Fibroblast of skin of left biceps (primary cell): ENCODE results near the gene KMT2C.
"Not testable (repeated sequence)": the region's sequence is repeated elsewhere in the genome, so short reads cannot be mapped to it uniquely, and the experiment has no call there.

ENCODE experiments used
- DNase-seq, 2 experiments: peaks; one replicate each; pipeline ENCODE4 v3.0.0-alpha.2; 2013; ENCODE audit warnings: low read depth in 2 of 2

The KMT2C gene

GRCh38 chr7:152435384-152436110 is at the start of gene KMT2C:
TSS of gene KMT2C (minus strand) at chr7:152436003. CDS start at chr7:152435786, 217 bp downstream.
- DNase-seq: peak; percentile 12 to 21

DNA sequence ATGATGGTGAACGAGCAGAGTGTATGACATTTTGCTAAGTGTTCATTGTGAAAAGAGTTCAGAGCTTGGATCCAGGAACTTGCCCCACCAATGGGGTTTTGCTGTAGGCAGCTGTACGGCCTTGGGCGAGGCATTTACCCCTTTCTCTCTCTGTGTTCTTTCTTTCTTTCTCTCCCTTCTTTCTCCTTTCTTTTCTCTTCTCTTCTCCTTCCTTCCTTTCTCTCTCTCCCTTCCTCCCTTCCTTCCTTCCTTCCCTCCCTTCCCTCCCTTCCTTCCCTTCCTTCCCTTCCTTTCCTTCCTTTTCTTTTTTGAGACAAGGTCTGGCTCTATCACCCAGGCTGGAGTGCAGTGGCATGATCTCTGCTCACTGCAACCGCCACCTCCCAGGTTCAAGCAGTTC is 45.3 kb upstream of the KMT2C start:
- no peak for DNase-seq

GRCh38 chr7:152480664-152481063 is 44.9 kb upstream of the KMT2C start:
- no peak for DNase-seq

DNA sequence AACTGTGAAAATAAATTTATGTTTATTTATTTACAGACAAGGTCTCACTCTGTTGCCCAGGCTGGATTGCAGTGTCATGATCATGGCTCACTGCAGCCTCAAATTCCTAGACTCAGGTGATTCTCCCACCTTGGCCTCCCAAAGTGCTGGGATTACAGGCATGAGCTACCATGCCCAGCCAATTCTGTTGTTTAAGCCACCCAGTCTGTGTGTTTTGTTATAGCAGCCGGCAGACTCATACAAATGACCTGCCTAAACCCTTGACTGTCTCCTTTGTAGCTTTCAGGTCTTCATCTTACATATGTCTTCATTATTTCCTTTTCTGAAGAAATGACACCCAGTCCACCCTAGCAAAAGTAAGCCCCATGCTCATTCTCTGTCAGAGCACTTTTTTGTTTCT is 43.8 kb upstream of the KMT2C start:
- no peak for DNase-seq

GRCh38 chr7:152478140-152478539 is 42.3 kb upstream of the KMT2C start:
- DNase-seq: no peak

DNA sequence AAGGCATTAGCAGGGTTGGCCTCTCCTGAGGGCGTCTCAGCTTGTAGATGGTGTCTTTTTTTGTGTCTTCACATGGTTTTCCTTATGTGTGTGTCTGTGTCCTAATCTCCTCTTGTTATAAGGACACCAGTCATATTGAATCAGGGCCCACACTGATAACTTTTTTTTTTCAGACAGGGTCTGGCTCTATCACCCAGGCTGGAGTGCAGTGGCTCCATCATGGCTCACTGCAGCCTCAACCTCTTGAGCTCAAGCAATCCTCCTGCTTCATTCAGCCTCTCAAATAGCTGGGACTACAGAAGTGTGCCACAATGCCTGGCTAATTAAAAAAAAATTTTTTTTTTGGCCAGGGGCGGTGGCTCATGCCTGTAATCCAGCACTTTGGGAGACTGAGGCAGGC is 41.3 kb upstream of the KMT2C start:
- DNase-seq: no peak

GRCh38 chr7:152476551-152476950 is 40.7 kb upstream of the KMT2C start:
- no peak for DNase-seq

GRCh38 chr7:152471023-152471620 is 35.3 kb upstream of the KMT2C start:
- DNase-seq: not testable (repeated sequence)

DNA sequence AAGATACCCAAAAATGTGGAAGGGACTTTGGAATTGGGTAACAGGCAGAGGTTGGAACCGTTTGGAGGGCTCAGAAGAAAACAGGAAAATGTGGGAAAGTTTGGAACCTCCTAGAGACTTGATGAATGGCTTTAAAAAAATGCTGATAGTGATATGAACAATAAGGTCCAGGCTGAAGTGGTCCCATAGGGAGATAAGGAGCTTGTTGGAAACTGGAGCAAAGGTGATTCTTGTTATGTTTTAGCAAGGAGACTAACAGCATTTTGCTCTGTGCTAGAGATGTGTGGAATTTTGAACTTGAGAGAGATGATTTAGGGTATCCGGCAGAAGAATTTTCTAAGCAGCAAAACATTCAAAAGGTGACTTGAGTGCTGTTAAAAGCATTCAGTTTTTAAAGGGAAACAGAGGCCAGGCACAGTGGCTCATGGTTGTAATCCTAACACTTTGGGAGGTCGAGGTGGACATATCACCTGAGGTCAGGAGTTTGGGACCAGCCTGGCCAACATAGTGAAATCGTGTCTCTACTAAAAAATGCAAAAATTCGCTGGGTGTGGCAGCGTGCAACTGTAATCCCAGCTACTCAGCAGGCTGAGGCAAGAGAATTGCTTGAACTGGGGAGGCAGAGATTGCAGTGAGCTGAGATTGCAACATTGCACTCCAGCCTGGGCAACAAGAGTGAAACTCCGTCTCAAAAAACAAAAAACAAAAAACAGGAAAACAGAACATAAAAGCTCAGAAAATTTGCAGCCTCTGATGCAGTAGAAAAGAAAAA is 34.6 kb upstream of the KMT2C start:
- not testable (repeated sequence) for DNase-seq

DNA sequence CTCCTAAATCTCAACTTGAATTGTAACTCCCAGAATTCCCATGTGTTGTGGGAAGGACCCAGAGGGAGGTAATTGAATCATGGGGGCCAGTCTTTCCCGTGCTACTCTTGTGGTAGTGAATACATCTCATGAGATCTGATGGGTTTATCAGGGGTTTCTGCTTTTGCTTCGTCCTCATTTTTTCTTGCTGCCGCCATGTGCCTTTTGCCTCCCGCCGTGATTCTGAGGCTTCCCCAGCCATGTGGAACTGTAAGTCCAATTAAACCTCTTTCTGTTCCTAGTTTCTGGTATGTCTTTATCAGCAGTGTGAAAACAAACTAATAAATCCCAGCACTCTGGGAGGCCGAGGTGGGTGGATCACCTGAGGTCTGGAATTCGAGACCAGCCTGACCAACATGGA is 33.8 kb upstream of the KMT2C start:
- DNase-seq: not testable (repeated sequence)

- DNase-seq: no peak
These were observed 31.4 kb upstream of the KMT2C start for GRCh38 chr7:152467225-152467624.

GRCh38 chr7:152465119-152465387 is 29.2 kb upstream of the KMT2C start:
- no peak for DNase-seq

DNA sequence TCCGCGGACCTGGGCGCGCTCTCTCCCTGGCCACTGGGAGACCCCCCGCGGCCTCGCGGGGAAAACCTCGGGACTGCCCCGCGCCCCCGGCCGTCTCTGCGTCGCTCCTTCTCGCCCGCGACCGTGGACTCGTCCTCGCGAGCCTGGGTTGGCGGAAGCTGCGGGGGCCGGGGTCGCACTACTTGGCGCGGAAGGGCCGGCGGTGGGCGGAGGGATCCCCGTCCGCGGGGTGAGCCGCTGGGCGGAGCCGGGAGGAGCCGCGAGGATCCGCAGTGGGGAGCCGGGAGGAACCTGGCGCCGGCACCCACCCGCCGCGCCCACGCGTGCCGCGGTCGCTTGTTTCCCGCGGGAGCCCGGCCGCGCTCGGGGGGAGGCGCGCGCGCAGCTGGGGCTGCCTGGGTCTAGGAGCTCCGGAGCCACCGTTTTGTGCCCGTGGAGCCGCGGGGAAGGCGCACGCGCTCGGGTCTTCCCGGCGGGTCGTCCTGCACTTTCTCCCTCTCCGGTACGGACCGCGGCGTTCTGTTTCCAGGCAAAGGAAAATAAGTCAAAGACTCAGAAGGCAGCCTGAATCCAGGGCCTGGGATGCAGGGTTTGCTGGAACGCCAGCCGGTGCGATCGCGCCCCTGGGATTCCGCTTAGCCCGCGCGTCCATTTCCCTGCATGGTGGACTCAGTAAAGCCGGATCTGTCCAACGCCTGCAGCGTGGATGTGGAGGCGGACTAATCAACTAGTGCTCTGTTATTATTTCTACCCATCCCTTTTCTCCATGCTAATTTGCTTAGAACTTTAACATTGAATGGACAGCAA is 28.7 kb upstream of the KMT2C start:
- peak in 1 of 2 experiments; percentile 48 for DNase-seq

DNA sequence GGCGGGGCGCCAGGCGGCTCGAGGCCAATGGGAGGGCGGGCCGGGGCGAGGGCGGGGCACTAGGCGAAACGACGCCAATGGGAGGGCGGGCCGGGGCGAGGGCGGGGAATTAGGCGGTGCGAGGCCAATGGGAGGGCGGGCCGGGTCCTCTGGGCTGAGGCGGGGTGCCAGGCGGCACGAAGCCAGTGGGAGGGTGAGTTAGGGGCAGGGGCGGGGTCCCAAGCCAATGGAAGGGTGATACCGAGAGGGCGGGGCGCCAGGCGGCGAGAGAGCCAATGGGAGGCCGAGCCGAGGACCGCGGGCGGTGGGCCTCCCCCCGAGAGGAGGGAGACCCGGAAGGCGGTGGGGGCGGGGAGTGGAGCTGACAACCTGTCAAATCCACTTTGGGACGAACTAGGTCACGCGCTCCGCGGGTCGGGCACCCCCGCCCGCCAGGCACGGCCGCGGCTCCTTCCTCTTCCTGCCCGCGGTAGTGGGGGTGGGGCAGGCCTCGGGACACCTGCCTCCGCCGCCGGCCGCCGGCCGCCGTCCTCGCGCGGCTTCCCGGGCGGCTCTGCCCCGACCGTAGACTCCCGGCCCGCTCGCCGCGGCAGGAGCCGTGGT is 28.0 kb upstream of the KMT2C start:
- DNase-seq: peak; percentile 97 to 98

- DNase-seq: peak; percentile 13 to 27
These were observed 27.3 kb upstream of the KMT2C start for GRCh38 chr7:152462995-152463708.

DNA sequence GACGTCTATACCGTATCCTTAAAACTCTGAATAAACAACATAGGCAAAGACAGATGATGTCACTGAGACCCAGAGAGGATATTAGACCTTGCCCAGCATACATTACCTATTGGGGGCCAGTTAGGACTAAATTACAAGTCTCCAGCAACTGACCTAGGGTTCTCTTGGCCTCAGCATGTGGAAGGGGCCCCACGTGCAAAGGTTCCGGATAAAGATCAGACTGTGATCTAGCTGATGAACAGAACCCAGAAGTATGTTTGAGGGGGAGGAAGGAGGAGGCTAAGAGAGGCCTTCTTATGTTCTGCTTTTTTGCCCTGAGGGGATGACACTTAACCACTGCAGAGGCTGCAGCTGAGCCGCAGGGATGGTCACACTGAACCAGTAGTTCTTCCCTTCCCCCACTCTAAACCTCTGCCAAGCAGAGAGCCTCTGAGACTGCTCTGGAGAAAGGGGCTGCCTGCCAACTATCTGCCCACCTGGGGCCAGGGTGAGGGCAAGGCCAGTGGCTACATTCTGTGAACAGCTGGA is 24.0 kb upstream of the KMT2C start:
- no peak for DNase-seq

GRCh38 chr7:152451356-152451755 is 15.6 kb upstream of the KMT2C start:
- no peak for DNase-seq

DNA sequence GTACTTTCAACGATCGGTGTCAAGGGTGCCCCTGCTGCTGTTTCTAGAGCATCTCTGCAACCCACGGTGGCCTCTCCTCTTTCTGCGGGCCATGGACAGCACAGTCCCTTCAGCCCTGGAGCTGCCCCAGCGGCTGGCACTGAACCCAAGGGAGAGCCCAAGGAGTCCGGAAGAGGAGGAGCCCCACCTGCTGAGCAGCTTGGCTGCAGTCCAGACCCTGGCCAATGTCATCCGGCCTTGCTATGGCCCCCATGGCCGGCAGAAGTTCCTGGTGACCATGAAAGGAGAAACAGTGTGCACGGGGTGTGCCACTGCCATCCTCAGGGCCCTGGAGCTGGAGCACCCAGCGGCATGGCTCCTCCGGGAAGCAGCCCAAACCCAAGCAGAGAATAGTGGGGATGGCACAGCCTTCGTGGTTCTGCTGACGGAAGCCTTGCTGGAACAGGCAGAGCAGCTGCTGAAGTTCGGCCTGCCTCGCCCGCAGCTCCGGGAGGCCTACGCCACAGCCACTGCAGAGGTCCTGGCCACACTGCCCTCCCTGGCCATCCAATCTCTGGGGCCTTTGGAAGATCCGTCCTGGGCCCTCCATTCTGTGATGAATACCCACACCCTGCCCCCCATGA is 9.7 kb upstream of the KMT2C start:
- DNase-seq: not testable (repeated sequence)

DNA sequence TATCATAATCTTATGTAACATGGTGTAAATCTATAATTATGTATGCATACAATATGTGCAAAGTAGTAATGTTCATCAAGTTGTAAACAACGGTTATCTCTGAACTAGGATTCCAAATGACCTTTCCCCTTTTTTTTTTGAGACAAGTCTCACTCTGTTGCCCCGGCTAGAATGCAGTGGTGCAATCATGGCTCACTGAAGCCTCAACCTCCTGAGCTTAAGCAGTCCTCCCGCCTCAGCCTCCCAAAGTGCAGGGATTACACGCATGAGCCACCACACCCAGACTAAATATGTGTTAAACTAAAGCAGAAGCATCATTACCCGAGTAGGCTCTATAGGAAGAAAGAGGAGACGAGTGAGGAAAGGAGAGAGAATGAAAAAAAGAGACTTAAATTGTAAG is 7.8 kb upstream of the KMT2C start:
- no peak for DNase-seq

GRCh38 chr7:152442330-152442835 is 6.6 kb upstream of the KMT2C start:
- no peak for DNase-seq
